Mesothelial cell of epicardium (in vitro differentiated cells): ENCODE measurements around the gene SLC13A4. TPM values are rescaled to one million over a fixed set of nuclear protein-coding genes. Genes with fewer than 3 reads are reported as not detected.

Experiments used
- DNase-seq, 2 experiments: peaks; one replicate each; pipeline ENCODE4 v3.0.0; 2021; ENCODE audit warnings: low spot score in 2 of 2; ENCODE audit not compliant: unreplicated experiment in 2 of 2
- H3K27ac Mint-ChIP-seq: 2 replicates; pipeline ENCODE4 v1.8.0; 2021; ENCODE audit warnings: mixed read lengths
- H3K27me3 Mint-ChIP-seq: 2 replicates; pipeline ENCODE4 v1.8.0; 2021; ENCODE audit warnings: low read depth, mixed read lengths
- H3K36me3 Mint-ChIP-seq: 2 replicates; pipeline ENCODE4 v1.8.0; 2021; ENCODE audit warnings: mixed read lengths
- H3K4me1 Mint-ChIP-seq: 2 replicates; pipeline ENCODE4 v1.8.0; 2021; ENCODE audit warnings: mixed read lengths
- H3K4me3 Mint-ChIP-seq: 2 replicates; pipeline ENCODE4 v1.8.0; 2021; ENCODE audit warnings: mild to moderate bottlenecking, moderate library complexity, mixed read lengths
- H3K9me3 Mint-ChIP-seq: 2 replicates; pipeline ENCODE4 v1.8.0; 2021; ENCODE audit warnings: mixed read lengths
- total RNA-seq: library from RNA; stranded (reverse); gene quantifications from 3 replicates; pipeline ENCODE4 v1.2.1, GENCODE V29; 2021
- TF ChIP-seq, protein P1 (sequence below): fragments of 200-600 bp; sonication (generic); IDR thresholded peaks from one replicate; pipeline ENCODE4 v1.5.0; 2021; ENCODE audit warnings: antibody characterized with exemption; ENCODE audit not compliant: unreplicated experiment

The SLC13A4 gene
- total RNA-seq, 1 donor from 2014 or later, result not detected

GRCh38 chr7:135662373-135663114 lies 65.4 kb downstream of the SLC13A4 start, which contains the start of gene STMP1:
Gene STMP1, plus strand, starts transcription at chr7:135662514.
- Mint-ChIP-seq H3K36me3 (peaks cover 2% of the 10 kb centered on the region), H3K27me3 (no peaks in the 10 kb centered on the region), H3K4me3 (peak within 1 kb of the TSS; percentile 87), H3K27ac (peak within 1 kb of the TSS; percentile 93), H3K4me1 (peaks cover 29% of the 10 kb centered on the region), H3K9me3 (no peaks in the 10 kb centered on the region)
- DNase-seq, result peak; percentile 94 to 96
- TF ChIP-seq, protein P1, sequence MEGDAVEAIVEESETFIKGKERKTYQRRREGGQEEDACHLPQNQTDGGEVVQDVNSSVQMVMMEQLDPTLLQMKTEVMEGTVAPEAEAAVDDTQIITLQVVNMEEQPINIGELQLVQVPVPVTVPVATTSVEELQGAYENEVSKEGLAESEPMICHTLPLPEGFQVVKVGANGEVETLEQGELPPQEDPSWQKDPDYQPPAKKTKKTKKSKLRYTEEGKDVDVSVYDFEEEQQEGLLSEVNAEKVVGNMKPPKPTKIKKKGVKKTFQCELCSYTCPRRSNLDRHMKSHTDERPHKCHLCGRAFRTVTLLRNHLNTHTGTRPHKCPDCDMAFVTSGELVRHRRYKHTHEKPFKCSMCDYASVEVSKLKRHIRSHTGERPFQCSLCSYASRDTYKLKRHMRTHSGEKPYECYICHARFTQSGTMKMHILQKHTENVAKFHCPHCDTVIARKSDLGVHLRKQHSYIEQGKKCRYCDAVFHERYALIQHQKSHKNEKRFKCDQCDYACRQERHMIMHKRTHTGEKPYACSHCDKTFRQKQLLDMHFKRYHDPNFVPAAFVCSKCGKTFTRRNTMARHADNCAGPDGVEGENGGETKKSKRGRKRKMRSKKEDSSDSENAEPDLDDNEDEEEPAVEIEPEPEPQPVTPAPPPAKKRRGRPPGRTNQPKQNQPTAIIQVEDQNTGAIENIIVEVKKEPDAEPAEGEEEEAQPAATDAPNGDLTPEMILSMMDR, result peak; percentile 88

DNA sequence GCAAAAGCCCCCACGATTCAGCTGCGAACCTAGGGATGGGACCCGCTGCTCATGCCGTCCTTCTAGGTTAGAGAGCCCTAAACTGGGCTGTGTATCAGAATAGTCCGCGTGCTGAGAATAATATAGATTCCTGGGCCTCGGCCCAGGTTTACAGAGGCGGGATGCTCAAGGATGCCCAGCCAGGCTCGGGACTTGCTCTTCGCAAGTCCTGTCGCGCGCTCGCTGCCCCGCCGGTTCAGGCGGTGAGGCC lies 65.9 kb downstream of the SLC13A4 start:
- Mint-ChIP-seq H3K4me1 (peaks cover 29% of the 10 kb centered on the region), H3K27ac (peak overlapping the region; percentile 78), H3K27me3 (no peaks in the 10 kb centered on the region), H3K4me3 (peak overlapping the region; percentile 87), H3K36me3 (peaks cover 2% of the 10 kb centered on the region), H3K9me3 (no peaks in the 10 kb centered on the region)
- TF ChIP-seq, protein P1, result no peak
- no peak for DNase-seq

DNA sequence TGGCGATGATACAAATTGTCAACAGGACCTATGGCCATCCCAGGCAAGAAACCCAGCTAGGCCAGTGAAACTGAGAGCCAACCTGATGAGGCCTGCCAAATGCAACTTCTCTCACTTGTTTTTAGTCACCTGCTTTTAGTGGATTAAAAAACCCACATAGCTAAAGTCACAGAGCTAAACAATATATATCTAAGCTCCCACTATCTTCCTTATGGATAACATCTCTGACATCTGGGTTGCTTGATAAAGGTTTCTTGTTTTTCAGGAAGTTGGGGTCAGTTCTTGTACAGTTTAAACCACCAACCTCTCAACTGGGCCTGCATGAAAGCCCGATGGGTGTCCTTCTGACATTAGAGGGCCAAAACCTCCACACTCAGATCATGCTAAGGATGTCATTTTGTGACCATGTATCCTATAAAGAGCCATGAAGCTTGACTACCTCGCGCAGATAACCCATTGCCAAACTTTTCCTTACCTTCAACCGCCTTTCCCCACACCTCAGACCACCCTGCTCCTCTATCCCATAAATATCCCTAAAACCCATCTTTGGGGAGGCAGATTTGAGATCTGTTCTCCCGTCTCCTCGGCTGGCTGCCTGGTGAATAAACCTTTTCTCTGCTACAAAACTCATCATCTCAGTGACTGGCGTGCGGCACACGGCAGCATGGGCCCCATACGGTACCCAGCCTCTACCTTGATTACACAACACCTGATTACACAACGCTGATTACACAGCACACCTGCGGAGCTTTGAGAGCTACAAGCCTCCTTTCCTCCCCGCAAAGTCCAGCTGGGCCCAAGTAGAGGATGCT lies 66.5 kb downstream of the SLC13A4 start:
- peak overlapping the region; percentile 87 for H3K4me3 Mint-ChIP-seq
- no peak for DNase-seq
- TF ChIP-seq, protein P1, result no peak
- H3K27ac Mint-ChIP-seq, result peak overlapping the region; percentile 78
- H3K36me3 Mint-ChIP-seq, result peaks cover 2% of the 10 kb centered on the region
- H3K9me3 Mint-ChIP-seq, result no peaks in the 10 kb centered on the region
- peaks cover 29% of the 10 kb centered on the region for H3K4me1 Mint-ChIP-seq
- H3K27me3 Mint-ChIP-seq, result no peaks in the 10 kb centered on the region

- Mint-ChIP-seq H3K9me3 (no peaks in the 10 kb centered on the region), H3K27me3 (no peaks in the 10 kb centered on the region), H3K27ac (no peak overlapping the region), H3K4me1 (peaks cover 21% of the 10 kb centered on the region), H3K36me3 (no peaks in the 10 kb centered on the region), H3K4me3 (no peak overlapping the region)
- DNase-seq, result no peak
- TF ChIP-seq, protein P1, result no peak
These were observed 68.7 kb downstream of the SLC13A4 start for GRCh38 chr7:135659159-135659846.

DNA sequence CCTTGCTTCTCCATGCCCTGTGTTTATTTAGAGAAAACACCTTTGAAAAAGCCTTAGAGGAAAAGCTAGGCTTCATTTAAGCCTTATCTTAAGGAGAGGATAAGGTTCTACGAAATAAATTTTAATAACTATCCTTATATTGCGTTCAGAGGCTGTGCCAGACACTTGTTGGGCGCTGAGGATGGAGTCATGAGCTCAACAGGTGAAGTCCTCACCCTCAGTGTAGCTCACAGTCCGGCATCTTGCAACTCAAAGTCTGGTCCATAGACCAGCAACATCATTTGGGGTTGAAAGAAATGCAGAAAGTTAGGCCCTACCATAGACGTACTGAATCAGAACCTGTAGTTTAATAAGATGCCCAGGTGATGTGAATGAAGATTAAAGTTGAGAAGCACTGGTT lies 69.4 kb downstream of the SLC13A4 start:
- no peaks in the 10 kb centered on the region for H3K9me3 Mint-ChIP-seq
- peaks cover 15% of the 10 kb centered on the region for H3K4me1 Mint-ChIP-seq
- no peak overlapping the region for H3K27ac Mint-ChIP-seq
- H3K27me3 Mint-ChIP-seq, result no peaks in the 10 kb centered on the region
- TF ChIP-seq, protein P1, result no peak
- DNase-seq, result no peak
- H3K4me3 Mint-ChIP-seq, result no peak overlapping the region
- no peaks in the 10 kb centered on the region for H3K36me3 Mint-ChIP-seq
